Stimulated activated CD8-positive, alpha-beta memory T cell treated with anti-CD3 and anti-CD28 coated beads, Interleukin-15, amount 100 ng/mL, for 24 hours (primary cell): Measurements from ENCODE around the gene HYAL2.

ENCODE experiments used
- DNase-seq: peaks from one replicate; pipeline ENCODE4 v3.0.0-alpha.2; 2020; ENCODE audit warnings: low read depth

Gene HYAL2

DNA sequence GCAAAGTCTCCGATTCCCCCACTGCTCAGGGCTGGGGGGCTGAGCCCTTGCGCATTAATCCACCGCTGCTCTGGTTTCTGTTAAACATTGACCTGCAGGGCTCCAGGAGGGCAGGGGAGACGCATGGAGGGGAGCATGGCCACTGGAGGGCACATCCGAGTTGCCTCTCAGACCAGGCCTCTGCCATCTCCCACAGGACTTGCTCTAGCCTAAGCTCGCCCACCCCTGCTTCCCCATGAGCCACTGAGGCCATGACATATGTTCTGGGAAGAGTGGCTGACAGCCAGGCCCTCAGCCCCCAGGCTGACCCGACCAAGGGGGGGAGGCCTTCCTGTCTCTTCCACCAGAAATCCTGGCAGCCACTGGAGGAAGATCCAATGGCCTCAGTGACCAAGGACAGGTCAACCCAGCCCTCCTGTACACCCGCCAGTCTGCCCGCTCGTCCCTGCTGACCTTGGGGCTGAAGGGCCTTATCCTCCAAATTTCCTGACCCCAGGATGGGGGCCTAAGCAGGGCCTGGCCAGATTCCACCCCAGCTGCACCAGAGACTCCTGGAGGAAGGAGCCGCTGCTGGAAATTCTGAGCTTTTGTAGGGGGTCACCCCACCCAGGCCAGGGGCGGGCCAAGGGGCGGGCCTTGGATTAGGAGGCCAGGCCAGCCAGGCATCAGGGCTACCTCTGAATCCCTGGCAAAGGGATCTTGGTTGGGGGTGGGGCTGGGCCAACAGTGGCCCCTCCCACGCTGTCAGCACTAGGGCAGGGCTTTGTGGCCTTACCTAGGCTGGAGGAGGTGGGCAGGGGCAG, 19.3 kb downstream of the HYAL2 start, which contains the start of gene HYAL1:
HYAL1 (minus strand) TSS at position 562 of the 803 bp plus-strand sequence. CDS start 618 bp downstream, outside the sequence.
- DNase-seq = no peak

DNA sequence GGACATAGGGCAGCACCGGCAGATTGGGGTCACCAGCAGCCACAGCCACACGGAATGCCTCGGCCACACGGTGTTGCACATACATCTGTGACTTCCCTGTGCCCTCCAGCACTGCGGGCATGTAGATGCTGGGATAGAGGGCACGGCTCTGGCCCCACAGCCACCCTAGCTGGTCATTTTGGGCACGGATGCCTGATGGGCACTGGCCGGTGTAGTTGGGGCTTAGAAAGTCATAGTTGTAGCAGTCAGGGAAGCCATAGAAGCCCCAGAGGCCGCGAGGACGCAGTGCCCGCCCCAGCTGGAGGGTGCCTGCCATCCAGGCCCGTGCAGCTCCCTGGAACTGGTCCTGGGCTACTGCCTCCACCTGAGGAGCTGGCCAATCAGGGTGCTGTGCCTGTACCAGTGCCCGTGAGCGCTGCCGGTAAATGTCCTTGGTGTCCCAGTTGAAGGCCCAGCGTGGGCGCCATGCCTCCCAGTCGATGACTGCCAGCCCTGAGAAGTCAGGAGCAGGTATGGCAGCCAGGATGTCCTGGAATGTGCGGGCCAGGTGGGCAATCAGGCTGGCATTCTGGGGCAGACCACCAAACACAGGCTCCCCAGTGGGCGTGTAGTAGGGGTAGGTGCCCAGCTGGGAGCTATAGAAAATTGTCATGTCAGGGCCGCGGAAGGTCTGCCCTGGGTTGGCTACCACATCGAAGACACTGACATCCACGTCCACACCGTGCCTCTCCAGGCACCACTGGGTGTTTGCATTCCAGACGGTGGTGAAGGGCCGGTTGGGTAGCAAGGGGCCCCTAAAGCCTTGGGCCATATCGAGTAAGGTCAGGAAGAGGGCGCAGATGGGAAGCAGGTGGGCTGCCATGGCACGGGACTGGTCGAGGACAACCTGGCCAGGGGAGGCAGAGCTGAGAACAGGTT, 20.2 kb downstream of the HYAL2 start:
- DNase-seq = no peak

DNA sequence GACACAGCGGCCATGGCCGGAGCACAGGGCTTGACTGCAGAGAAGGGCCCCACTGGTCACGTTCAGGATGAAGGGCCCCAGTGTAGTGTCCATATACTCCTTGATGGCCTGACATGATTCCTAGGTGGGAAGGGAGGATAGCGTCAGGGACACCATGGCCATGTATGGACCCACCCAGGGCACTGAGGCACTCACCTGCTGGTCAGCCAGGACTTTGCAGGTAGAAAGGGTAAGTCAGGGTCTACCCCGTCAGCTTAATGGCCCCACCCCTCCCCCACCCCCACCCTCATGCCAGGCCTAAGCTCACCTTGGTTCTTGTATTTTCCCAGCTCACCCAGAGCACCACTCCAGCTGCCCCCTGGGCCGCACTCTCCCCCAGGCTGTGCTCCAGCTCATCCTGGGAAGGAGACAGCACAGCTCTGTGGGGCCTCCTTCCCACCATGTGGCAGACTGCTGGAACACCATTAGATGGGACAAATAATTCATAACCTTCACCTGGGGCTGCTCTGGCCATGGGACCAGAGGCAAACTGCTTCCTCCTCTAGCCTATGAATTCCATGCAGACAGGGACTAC, 21.8 kb downstream of the HYAL2 start:
- no peak for DNase-seq

DNA sequence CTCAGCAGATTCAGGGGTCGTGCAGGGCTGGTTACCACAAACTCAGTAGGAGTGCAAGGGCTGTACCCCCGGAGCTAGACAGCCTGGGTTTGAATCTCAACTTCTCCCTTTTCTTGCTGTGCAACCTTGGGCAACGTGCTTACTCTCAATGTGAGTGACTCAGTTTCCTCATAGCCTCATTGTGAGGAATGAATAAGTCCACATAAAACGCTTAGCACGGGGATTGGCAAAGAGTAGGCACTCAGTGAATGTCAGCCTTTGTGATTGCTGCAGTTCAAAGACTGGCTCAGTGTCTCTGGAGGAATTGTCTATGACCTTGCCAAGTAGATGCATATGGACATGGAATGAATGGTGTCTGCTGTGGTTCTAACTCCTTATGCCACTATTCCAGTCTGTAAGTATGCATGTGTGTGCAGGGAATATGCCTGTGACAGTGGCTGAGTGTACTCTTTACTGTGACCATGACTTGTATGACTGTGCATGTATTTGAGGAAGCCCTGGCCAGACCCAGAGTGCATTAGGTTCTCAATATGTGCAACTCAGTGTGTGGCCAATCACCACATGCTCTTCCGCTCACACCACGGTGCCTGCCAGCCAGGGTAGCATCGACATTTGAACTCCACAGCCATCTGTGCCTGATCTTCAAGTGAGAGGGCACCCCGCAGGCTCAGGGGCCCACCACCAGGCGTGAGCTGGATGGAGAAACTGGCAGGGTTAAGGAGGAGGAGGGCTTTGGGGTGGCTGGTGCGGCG, 22.4 kb downstream of the HYAL2 start:
- DNase-seq = no peak

DNA sequence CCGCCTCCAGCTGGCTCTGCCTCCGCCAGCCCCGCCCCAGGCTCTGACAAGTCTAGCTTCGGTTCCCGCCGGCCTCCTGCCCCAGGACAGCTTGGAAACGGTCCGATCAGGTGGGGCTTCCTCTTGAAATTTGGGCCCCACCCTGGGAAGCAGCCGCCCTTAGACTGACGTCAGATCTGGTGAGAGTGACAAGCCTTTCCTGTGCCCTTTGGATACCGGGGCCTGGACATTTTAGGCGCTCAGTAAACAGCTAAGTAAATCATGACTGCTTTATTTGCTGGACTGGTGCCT, 23.0 kb downstream of the HYAL2 start:
- DNase-seq = no peak

DNA sequence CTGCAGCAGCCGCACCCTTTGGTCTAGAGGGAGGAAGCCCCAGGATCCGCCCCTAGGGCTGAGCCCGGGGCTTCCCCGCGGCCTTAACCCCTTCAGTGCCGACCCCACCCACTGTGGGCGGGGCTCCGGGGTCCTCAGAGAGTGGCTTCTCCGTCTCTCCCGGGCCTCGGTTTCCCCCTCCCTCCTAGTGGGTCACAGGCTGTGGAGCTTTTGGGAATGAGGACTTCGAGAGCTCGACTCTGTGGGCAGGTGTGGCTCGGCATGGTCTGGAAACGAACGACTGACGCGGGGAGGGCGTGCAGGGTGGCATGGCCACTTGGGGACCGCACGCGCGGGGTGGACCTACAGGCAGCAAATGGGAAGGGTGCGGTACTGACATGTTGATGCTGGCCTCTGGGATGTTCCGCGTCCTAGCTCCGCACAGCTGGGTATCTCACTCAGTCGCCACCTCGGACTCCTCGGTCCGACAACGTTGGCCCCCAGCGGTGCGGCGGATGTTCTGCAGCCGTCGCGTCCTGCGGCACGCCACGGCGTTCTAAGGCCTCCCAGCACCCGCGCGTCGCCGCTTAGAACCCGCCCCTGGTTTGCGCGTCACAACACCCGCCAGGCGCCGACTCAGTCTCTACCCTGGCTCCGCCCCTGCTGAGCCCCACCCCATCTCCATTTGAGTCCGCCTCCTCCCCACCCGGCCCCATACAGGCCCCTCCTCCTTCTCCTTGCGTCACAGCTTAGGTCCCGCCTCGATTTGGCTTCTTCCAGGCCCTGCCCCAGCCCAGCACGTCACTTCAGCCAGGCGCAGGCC, 23.5 kb downstream of the HYAL2 start, which contains the start of the genes HYAL3 and NAA80:
HYAL3 (minus strand) TSS at position 570 of the 802 bp plus-strand sequence. CDS start 3,803 bp downstream, outside the sequence.
NAA80 (minus strand) TSS at position 570 of the 802 bp plus-strand sequence. CDS start 1,942 bp downstream, outside the sequence.
- DNase-seq = peak; percentile 94

DNA sequence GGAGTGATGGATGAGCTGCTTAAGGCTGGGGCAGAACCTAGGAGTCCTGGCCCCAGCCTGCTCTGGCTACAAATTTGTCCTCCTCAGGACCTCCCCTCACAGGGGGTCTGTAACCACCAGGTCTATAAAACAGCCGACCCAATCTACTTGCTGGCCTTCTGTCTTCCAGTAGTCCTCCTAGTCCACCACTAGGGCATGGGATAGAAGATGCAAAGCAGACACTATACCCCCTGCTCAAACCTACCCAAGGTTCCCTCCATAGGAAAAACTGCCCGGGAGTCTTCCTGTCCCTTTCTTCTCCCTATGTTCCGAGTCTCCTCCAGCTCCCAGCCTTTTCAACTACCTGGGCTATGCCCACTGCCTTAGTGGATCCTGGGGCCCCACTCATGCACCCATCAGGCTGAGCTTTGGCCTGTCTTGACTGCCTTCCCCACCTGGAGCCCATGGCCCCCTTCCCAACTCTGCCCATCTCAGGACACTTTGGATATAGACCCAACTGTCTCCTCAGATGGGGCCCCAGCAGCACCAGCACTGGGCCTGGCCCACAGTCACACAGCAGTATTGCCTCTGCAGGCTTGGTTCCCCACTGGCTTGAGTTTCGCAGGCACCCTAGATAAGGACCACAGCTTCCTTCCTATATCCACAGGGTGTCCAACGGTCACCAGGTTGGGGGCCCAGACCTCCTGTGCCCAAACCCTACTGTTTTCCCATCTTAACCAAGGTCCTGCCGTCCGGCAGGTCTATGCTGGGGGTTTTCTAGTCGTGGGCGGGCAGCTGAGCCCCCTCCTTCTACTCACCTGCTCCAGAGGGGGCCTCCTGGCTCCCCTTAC, 24.4 kb downstream of the HYAL2 start:
- no peak for DNase-seq

DNA sequence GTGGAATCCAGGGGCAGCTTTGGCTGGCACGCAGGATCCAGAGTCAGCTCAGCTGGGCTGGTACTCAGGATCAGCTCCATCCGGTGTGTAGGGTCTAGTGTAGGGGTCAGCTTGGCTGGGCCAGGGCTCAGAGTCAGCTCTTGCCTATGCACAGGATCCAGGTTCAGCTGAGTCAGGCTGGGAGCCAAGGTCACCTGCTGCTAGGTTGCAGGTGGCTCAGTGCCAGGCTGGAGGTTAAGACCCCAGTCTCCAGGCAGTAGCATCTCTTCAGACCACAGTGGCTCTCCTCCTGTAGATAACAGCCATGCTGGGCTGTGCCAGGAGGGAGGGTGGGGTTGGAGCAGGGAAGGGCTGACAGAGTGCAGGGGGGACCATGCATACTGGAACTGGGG, 25.2 kb downstream of the HYAL2 start:
- DNase-seq = no peak

DNA sequence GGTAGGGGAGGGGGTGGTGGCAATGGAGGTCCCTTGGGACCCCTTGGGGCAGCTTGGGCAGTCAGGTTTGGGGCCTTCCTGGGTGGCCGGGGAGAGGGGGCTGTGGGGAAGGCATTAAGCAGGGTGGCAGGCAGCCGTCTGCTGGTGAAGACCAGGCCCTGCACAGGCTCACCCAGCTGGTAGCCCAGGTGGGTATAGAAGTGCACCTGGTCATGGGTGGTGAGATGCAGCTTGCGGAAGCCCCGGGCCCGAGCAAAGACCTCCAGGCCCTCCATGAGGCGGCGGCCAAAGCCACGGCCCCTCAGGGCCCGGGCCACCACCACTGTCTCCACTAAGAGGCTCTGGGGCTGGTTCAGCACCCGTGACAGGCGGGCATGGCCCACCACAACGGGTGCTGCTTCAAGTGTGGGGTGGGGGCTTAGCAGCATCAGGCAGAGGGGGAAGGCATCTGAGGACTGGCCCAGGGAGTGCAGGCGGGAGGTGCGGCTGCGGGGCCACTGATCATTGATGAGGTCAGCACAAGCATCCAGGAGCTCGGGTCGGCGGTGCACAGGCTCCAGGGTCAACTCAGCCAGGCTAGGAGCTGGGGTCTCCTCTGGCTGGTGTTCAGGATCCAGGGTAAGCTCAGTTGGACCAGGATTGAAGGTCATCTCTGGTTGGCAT, 25.7 kb downstream of the HYAL2 start:
- DNase-seq = no peak

DNA sequence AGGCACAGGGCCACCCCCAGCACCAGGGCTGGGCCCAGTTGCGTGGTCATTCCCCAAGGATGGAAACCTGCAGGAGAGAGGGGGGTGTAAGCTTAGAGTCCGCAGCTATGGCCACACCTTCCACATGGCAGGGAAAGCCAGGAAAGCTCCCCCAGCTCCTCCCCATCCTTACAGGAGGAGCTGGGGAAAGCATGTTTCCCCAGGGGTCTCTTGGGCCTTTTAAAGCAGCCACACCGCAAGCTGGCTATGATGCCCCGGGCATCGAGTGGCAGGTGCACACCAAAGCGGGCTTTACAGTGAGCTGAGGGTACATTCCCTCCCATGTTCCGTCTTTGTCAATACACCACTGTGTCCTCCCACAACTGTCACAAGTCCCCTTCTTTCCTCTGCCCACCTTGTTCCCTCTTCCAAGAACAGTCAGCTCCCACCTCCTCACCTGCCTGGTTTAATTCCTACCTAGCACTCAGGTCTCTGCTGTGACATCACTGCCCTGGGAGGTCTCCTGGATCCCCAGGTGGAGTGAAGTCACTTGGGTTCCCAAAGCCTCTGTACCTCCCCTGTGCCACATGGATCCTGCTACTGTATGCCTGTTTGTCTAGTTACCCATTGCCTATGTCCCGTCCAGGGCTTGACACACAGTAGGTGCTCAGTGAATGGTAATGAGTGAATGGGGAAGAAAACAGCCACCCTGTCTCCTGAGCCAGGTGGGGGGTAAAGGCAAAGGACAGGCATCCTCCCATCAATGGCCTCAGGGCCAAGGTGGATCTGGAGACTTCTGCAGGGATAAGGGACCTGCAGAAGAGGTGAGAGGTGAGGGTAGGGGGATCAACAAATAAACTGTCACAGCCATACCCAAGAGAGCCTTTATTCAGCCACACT, 26.8 kb downstream of the HYAL2 start:
- no peak for DNase-seq

DNA sequence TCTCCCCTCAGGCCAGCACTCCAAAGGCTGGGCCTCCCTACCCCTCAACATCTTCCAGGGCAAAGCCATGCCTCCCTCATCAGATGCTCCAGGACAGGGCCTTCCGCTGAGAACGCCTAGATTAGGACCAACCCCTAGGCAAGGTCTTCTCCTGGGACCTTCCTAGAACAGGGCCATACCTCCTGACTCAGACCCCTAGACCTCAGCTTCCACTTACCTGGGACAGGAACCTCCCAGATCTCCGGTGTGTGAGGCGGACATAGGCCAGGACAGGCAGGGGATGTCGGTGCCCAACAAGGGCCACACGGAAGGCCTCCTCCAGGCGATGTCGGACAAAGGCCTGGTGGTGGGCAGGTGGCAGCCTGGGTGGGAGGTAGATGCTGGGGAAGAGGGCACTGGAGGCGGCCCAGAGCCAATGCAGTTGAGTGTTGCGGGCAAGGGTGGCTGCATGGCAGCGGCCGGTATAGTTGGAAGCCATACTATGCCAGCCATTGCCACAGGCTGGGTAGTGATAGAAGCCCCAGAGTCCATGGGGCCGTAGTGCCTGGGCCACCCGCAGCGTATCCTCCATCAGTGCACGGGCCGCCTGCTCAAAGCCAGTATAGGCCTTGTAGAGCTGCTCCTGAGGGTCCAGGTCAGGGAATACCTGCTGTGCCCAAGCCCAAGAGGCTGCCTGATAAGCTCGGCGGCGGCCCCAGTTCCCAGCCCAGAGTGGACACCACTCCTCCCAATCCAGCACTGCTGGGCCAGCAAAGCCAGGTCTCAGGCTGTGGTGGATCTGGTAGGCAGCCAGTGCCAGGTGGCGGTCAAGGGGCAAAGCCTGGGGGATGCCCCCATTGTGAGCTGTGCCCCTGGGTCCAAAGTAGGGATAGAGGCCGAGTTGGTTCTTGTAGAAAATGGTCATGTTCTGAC, 27.8 kb downstream of the HYAL2 start:
- DNase-seq = no peak

DNA sequence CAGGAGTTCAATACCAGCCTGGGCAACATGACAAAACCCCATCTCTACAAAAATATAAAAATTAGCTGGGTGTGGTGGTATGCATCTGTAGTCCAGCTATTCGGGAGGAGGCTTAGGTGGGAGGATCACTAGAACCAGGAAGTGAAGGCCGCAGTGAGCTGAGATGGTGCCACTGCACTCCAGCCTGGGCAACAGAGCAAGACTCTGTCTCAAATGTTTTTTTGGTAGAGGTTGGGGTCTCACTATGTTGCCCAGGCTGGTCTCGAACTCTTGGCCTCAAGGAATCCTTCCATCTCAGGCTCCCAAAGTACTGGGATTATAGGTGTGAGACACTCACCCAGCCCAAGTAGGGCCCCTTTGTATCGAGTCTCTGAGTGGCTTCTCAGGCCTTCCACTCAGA, 28.5 kb downstream of the HYAL2 start:
- DNase-seq = no peak

DNA sequence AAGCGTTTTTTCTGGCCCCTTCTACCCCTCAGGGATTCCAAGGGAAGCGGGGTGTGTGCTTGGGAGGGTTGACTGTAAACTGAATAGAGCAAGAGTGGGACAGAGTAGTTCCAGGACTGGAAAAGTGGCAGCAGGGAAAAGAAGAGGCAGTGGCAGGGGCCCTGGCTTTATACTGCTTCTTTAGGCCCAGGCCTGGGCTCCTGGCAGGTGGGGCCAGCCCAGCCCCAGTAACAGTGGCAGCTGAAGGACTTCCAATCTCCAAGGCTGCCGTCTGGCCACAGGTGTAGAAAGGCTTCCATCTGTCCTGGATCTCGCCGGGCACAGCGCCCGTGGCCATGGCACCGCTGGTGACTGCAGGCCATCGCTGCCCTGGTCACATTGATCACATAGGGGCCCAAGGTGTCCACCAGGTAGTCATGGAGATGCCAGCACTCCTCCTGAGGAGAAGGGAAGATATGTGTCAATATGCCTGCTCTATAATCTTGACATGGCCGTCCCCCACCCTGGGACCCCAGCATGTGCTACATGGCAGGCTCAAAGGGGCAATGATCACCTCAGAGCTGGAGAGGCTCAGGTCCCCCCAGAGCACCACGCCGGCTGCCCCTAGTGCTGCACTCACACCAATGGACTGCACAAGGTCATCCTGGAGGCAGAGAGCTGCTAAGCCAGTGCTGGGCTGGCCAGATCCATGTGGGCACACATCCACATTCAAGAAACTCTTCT, 29.3 kb downstream of the HYAL2 start:
- DNase-seq = no peak

DNA sequence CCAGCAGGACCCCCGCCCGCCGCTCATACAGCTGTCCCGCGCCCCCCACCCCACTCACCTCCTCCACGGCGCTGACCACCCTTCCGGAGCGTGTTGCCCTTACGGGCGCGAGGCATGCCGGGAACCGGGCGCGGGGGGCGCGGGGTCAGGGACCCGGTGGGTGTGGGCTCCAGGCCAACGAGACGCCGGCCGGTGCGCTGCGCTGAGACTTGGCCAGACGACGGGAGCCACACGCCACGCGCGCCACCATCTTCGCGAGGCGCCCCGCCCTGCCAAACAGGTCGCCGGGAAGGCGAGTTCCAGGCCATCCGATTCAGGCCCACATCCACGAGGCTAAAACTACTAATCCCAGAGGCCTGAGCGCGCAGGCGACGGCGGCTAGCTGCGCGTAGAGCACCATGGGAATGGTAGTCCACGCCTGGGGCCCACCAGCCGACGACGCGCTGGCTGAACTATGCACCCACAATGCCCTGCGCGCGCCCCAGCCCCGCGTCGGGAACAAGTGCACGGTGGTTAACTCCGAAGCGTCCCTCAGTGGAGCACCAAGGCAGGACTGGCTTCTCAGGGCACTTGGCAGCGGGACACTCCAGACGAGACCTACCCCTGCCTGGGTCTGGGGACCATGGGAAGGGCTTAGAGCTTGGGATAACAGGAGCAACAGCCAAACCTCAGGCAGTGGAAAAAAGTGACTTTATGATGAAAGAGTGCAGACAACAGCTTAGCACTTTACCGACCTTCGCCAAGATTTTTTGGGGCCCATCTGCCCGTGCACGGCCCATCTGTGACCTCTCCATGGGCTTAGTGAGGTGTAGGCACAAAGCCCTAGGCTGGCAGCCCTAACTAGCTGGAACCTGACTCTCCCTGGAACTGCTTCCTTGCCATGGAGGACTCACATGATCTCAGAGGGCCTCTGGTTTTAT, 30.1 kb downstream of the HYAL2 start, which contains the start of gene IFRD2:
IFRD2 (minus strand) TSS at position 271 of the 920 bp plus-strand sequence; CDS start at position 116, 155 bp downstream.
- peak; percentile 75 for DNase-seq

DNA sequence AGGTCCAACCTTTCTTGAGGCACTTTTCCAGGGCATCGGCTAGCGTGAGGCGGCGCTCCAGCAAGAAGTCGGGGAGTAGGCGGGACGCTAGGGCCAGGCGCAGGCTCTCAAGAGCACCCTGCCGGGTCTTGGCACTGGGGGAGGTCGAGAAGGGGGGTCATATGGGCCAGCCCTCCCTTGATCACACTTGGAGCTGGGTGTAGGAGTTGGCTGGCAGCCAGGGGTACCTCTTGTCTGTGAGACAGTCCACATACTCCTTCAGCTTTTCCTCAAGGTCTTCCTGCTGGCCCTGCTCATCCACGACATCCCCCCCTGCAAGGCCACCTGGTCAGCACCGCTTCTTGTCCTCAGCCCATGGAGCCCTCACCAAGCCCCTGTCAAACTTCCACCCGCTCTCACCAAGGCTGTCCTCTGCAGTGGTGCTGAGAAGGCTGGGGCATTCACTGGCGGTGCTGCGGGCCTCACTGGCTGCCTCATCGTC, 32.3 kb downstream of the HYAL2 start:
- no peak for DNase-seq
